B cell (primary cell): ENCODE measurements around the gene S100A1. TPM values are rescaled to one million over a fixed set of nuclear protein-coding genes. Genes with fewer than 3 reads are reported as not detected.

ENCODE experiments used
- ATAC-seq: fragments of 200-7000 bp; cut with Tn5 transposase; one replicate; pipeline ENCODE4 v1.10.0; 2021; ENCODE audit warnings: low read depth, mild to moderate bottlenecking, moderate number of reproducible peaks, moderate library complexity
- CTCF ChIA-PET: fragments of 350-600 bp; sonication (Branson Sonifier 250); formaldehyde crosslinking; loops from one replicate; lab custom pipeline; 2021; ENCODE audit warnings: antibody characterized with exemption, inconsistent platforms; lab: Charles Lee
- POLR2A ChIA-PET: fragments of 350-600 bp; sonication (Branson Sonifier 250); formaldehyde crosslinking; loops from one replicate; lab custom pipeline; 2021; ENCODE audit warnings: antibody characterized with exemption; lab: Charles Lee
- DNase-seq: peaks from one replicate; pipeline ENCODE4 v3.0.0; 2013
- H2AFZ ChIP-seq: 2 replicates; pipeline ENCODE4 v1.6.1; 2012; ENCODE audit warnings: mild to moderate bottlenecking, low read depth, low read length; ENCODE audit not compliant: insufficient read depth, poor library complexity, severe bottlenecking
- H3K27ac ChIP-seq, 2 donors: 1 replicate in 1 of 2; 2 replicates in 1 of 2; pipeline ENCODE4 v1.5.1; 2012 to 2013; ENCODE audit warnings: low read length in 2 of 2, mild to moderate bottlenecking in 2 of 2, moderate library complexity in 1 of 2
- H3K27me3 ChIP-seq, 4 experiments: fragments of 200-600 bp in 1 of 4; sonication (generic) in 1 of 4; replicated peaks in 1 of 4; 1 replicate in 2 of 4; 2 replicates in 2 of 4; pipeline versions ENCODE4 v1.6.1 to v1.7.0; 2013 to 2016; ENCODE audit warnings: low read length in 3 of 4, mild to moderate bottlenecking in 2 of 4, mixed read lengths in 1 of 4, moderate library complexity in 1 of 4; ENCODE audit not compliant: insufficient read depth in 4 of 4, control insufficient read depth in 3 of 4; ENCODE audit errors: control extremely low read depth in 1 of 4
- H3K36me3 ChIP-seq, 2 experiments: replicated peaks in 1 of 2; 1 replicate in 1 of 2; 2 replicates in 1 of 2; pipeline versions ENCODE4 v1.6.1 to v1.7.1; 2013; ENCODE audit warnings: low read length in 1 of 2; ENCODE audit not compliant: insufficient read depth in 2 of 2, control insufficient read depth in 1 of 2; ENCODE audit errors: control extremely low read depth in 1 of 2, extremely low read depth in 1 of 2
- H3K4me1 ChIP-seq, 2 donors: fragments of 200-600 bp in 1 of 2; sonication (generic) in 1 of 2; 1 replicate in 1 of 2; 2 replicates in 1 of 2; pipeline versions ENCODE4 v1.5.1 to v1.6.1; 2013 to 2017; ENCODE audit warnings: low read length in 2 of 2; ENCODE audit not compliant: control insufficient read depth in 2 of 2, insufficient read depth in 2 of 2
- H3K4me2 ChIP-seq: replicated peaks from 2 replicates; pipeline ENCODE3; 2012; ENCODE audit warnings: mild to moderate bottlenecking, low read depth, low read length; ENCODE audit not compliant: poor library complexity, severe bottlenecking
- H3K4me3 ChIP-seq, 5 experiments: fragments of 200-600 bp in 1 of 5; sonication (generic) in 1 of 5; 1 replicate in 3 of 5; 2 replicates in 2 of 5; pipeline versions ENCODE4 v1.5.1 to v1.7.0; 2011 to 2016; ENCODE audit warnings: low read length in 4 of 5, mild to moderate bottlenecking in 4 of 5, low read depth in 2 of 5, control low read depth in 1 of 5, moderate library complexity in 1 of 5; ENCODE audit not compliant: insufficient read depth in 1 of 5; ENCODE audit errors: control extremely low read depth in 1 of 5, extremely low read depth in 1 of 5
- H3K79me2 ChIP-seq: fragments of 200-600 bp; sonication (generic); one replicate; pipeline ENCODE4 v1.6.0; 2016; ENCODE audit warnings: low read length; ENCODE audit not compliant: control insufficient read depth, insufficient read depth
- H3K9ac ChIP-seq: fragments of 200-600 bp; sonication (generic); 2 replicates; pipeline ENCODE4 v1.6.1; 2017; ENCODE audit warnings: mild to moderate bottlenecking, low read length, moderate library complexity
- H3K9me3 ChIP-seq, 3 donors: one replicate each; pipeline versions ENCODE4 v1.6.1 to v1.7.1; 2013; ENCODE audit warnings: low read length in 2 of 3; ENCODE audit not compliant: control insufficient read depth in 2 of 3, insufficient read depth in 1 of 3; ENCODE audit errors: control extremely low read depth in 1 of 3
- H4K20me1 ChIP-seq: 2 replicates; pipeline ENCODE4 v1.6.0; 2012; ENCODE audit warnings: mild to moderate bottlenecking, low read length; ENCODE audit not compliant: insufficient read depth, control insufficient read depth, poor library complexity, severe bottlenecking
- H3K27ac Mint-ChIP-seq: one replicate; pipeline ENCODE4 v1.8.0; 2021; ENCODE audit warnings: mixed read lengths
- H3K27me3 Mint-ChIP-seq: one replicate; pipeline ENCODE4 v1.8.0; 2021; ENCODE audit warnings: mixed read lengths
- H3K4me1 Mint-ChIP-seq: one replicate; pipeline ENCODE4 v1.8.0; 2021; ENCODE audit warnings: mixed read lengths
- H3K4me3 Mint-ChIP-seq: one replicate; pipeline ENCODE4 v1.8.0; 2021; ENCODE audit warnings: mixed read lengths
- H3K9me3 Mint-ChIP-seq: one replicate; pipeline ENCODE4 v1.8.0; 2022; ENCODE audit warnings: mixed read lengths; ENCODE audit not compliant: insufficient read depth
- EZH2 ChIP-seq: IDR thresholded peaks from 2 replicates; pipeline ENCODE4 v1.6.1; 2012; ENCODE audit warnings: borderline replicate concordance, low read depth, mild to moderate bottlenecking, moderate library complexity, low read length; ENCODE audit not compliant: insufficient read depth, poor library complexity, severe bottlenecking
- WGBS: methylation state at CpG from one replicate; pipeline ENCODE4 v1.1.5; 2013; ENCODE audit warnings: missing lambda C conversion rate; ENCODE audit not compliant: insufficient coverage; 5-methylcytosine and 5-hydroxymethylcytosine counted together
- intact Hi-C: fragments of 100-400 bp; cut with micrococcal nuclease; formaldehyde crosslinking; loops from one replicate; pipeline ENCODE4 v1.10.0; 2022
- polyA plus RNA-seq: library from polyadenylated mRNA; depleted of rRNA; stranded (reverse); fragments of >200 nt; gene quantifications from 2 replicates; pipeline ENCODE4 v1.2.3, GENCODE V29; 2012
- total RNA-seq, 2 donors: library from RNA; stranded (reverse); fragments of 120-200 nt in 1 of 2; gene quantifications; 1 replicate in 1 of 2; 2 replicates in 1 of 2; pipeline versions ENCODE4 v1.2.3 to v1.2.4, GENCODE V29; 2013 to 2022
- TF ChIP-seq, protein P1 (sequence below): fragments of 200-600 bp; IDR thresholded peaks from one replicate; pipeline ENCODE4 v1.8.0; 2022; ENCODE audit warnings: antibody characterized with exemption, mild to moderate bottlenecking

Gene S100A1
- total and polyA plus RNA-seq, 2 donors (not counting 1 experiment from before 2014, with no cell fraction given) = not detected

DNA sequence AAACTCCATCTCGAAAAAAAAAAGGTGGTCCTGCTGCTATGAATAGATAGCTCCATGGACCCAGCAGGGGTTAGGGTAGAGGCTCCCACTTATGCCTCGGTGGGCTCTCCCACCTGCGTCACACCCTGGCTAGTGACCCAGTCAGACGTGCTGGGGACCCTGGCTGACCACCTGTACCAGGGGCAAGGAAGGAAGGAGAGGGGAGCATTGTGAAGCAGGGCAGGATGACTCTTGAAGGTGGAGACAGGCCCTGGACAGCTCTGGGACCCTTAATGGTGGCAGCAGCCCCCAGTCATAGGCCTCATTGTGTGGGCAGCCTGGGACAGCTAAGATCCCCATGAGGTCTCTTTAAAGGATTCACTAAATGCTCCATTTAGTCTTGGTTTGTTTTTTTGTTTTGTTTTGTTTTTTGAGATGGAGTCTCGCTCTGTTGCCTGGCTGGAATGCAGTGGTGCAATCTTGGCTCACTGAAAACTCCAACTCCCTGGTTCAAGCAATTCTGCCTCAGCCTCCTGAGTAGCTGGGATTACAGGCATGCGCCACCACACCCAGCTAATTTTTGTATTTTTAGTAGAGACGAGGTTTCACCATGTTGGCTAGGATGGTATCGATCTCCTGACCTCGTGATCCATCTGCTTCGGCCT lies 19.9 kb downstream of the S100A1 start:
- Mint-ChIP-seq H3K27ac (peak overlapping the region; percentile 81), H3K27me3 (no peaks in the 10 kb centered on the region), H3K4me1 (peaks cover 7% of the 10 kb centered on the region), H3K9me3 (no peaks in the 10 kb centered on the region), H3K4me3 (no peak overlapping the region)
- Histone ChIP-seq H3K9ac (no peak overlapping the region), H4K20me1 (peaks cover 4% of the 10 kb centered on the region), H3K4me2 (no peak overlapping the region), H3K4me1 (no peaks in the 10 kb centered on the region), H3K36me3 (peaks cover 14 to 46% of the 10 kb centered on the region in 2 experiments), H3K9me3 (no peaks in the 10 kb centered on the region), H3K27ac (peak overlapping the region in 1 of 2 donors; percentile 19), H3K4me3 (no peak overlapping the region), H3K79me2 (peaks cover 5% of the 10 kb centered on the region), H3K27me3 (no peaks in the 10 kb centered on the region), H2AFZ (no peak overlapping the region)
- ATAC-seq (no peak), DNase-seq (no peak)
- ChIA-PET CTCF (interaction anchor here (2.4 kb wide), 1 partner anchor 76 kb away, joined by 6 read pairs; no protein-coding TSS in a partner anchor), POLR2A (interaction anchor here (0.7 kb wide), 1 partner anchor 14 kb away, joined by 3 read pairs; the partner anchor contains the start of gene CHTOP)
- intact Hi-C loops = no loop called here
- TF ChIP-seq, protein P1, sequence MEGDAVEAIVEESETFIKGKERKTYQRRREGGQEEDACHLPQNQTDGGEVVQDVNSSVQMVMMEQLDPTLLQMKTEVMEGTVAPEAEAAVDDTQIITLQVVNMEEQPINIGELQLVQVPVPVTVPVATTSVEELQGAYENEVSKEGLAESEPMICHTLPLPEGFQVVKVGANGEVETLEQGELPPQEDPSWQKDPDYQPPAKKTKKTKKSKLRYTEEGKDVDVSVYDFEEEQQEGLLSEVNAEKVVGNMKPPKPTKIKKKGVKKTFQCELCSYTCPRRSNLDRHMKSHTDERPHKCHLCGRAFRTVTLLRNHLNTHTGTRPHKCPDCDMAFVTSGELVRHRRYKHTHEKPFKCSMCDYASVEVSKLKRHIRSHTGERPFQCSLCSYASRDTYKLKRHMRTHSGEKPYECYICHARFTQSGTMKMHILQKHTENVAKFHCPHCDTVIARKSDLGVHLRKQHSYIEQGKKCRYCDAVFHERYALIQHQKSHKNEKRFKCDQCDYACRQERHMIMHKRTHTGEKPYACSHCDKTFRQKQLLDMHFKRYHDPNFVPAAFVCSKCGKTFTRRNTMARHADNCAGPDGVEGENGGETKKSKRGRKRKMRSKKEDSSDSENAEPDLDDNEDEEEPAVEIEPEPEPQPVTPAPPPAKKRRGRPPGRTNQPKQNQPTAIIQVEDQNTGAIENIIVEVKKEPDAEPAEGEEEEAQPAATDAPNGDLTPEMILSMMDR = no peak
- TF ChIP-seq EZH2 = no peak
- WGBS = 92% methylated on average over 9 of the region's 10 CpGs
